IMR-90 (cell line): ENCODE data around the gene DHX34. TPM values are rescaled to one million over a fixed set of nuclear protein-coding genes. Genes with fewer than 3 reads are reported as not detected.

Experiments used
- ATAC-seq: fragments of 200-7000 bp; cut with Tn5 transposase; 2 replicates; pipeline ENCODE4 v1.9.1; 2020; ENCODE audit warnings: low read depth, mild to moderate bottlenecking, moderate library complexity
- BruUV-seq: library from RNA; stranded (reverse); fragments of 400-500 nt; replicated peaks from 2 replicates; lab custom pipeline; 2021; lab: Mats Ljungman, UMichigan
- CTCF ChIA-PET: fragments of 300-600 bp; formaldehyde crosslinking; extraction: SDS; loops from one replicate; lab custom pipeline; 2021; ENCODE audit warnings: antibody characterized with exemption; lab: Yijun Ruan, JAX
- POLR2A ChIA-PET: fragments of 300-600 bp; sonication (Branson Sonifier 250); formaldehyde crosslinking; loops from one replicate; lab custom pipeline; 2022; ENCODE audit warnings: antibody characterized with exemption; ENCODE audit not compliant: unreplicated experiment; lab: Charles Lee
- DNase-seq: peaks from one replicate; pipeline ENCODE4 v3.0.0; 2013
- H2AFZ ChIP-seq: replicated peaks from 2 replicates; pipeline ENCODE3; 2013; ENCODE audit warnings: low read length, mild to moderate bottlenecking; ENCODE audit not compliant: poor library complexity
- H2AK5ac ChIP-seq: 2 replicates; pipeline ENCODE4 v1.6.1; 2013; ENCODE audit warnings: low read depth, low read length, inconsistent platforms
- H2AK9ac ChIP-seq: replicated peaks from 2 replicates; pipeline ENCODE3; 2013; ENCODE audit warnings: mild to moderate bottlenecking, low read depth, low read length, moderate library complexity; ENCODE audit not compliant: poor library complexity
- H2BK120ac ChIP-seq: 2 replicates; pipeline ENCODE4 v1.6.1; 2013; ENCODE audit warnings: low read depth, low read length, inconsistent platforms
- H2BK15ac ChIP-seq: 3 replicates; pipeline ENCODE4 v1.6.1; 2013; ENCODE audit warnings: low read depth, low read length, inconsistent platforms
- H2BK20ac ChIP-seq: 2 replicates; pipeline ENCODE4 v1.6.1; 2013; ENCODE audit warnings: low read depth, mild to moderate bottlenecking, inconsistent platforms, low read length, moderate library complexity
- H2BK5ac ChIP-seq: 2 replicates; pipeline ENCODE4 v1.6.1; 2013; ENCODE audit warnings: mild to moderate bottlenecking, low read depth, low read length, inconsistent platforms; ENCODE audit not compliant: poor library complexity, severe bottlenecking
- H3K14ac ChIP-seq: replicated peaks from 2 replicates; pipeline ENCODE4 v1.6.1; 2013; ENCODE audit warnings: low read depth, low read length, inconsistent platforms
- H3K18ac ChIP-seq: 2 replicates; pipeline ENCODE4 v1.6.1; 2013; ENCODE audit warnings: low read depth, low read length, control low read depth
- H3K23ac ChIP-seq: 2 replicates; pipeline ENCODE4 v1.6.1; 2013; ENCODE audit warnings: low read depth, low read length, inconsistent platforms
- H3K27ac ChIP-seq: 2 replicates; pipeline ENCODE4 v1.5.1; 2013; ENCODE audit warnings: mild to moderate bottlenecking, control low read depth, low read length; ENCODE audit not compliant: insufficient read depth
- H3K27me3 ChIP-seq: 2 replicates; pipeline ENCODE4 v1.6.1; 2013; ENCODE audit warnings: low read length; ENCODE audit not compliant: control insufficient read depth, insufficient read depth
- H3K36me3 ChIP-seq: 2 replicates; pipeline ENCODE4 v1.6.1; 2013; ENCODE audit warnings: low read length, mixed read lengths; ENCODE audit not compliant: control insufficient read depth, insufficient read depth
- H3K4ac ChIP-seq: 2 replicates; pipeline ENCODE4 v1.6.1; 2013; ENCODE audit warnings: low read depth, low read length, inconsistent platforms
- H3K4me1 ChIP-seq: 2 replicates; pipeline ENCODE4 v1.6.1; 2013; ENCODE audit warnings: low read length, mixed read lengths; ENCODE audit not compliant: control insufficient read depth, insufficient read depth
- H3K4me2 ChIP-seq: 2 replicates; pipeline ENCODE4 v1.6.1; 2013; ENCODE audit warnings: low read depth, mild to moderate bottlenecking, control low read depth, low read length, moderate library complexity
- H3K4me3 ChIP-seq: 2 replicates; pipeline ENCODE4 v1.5.1; 2013; ENCODE audit warnings: low read depth, mild to moderate bottlenecking, control low read depth, low read length, moderate library complexity; ENCODE audit not compliant: insufficient read depth
- H3K56ac ChIP-seq: 2 replicates; pipeline ENCODE4 v1.6.1; 2013; ENCODE audit warnings: low read length, inconsistent platforms; ENCODE audit not compliant: insufficient read depth; ENCODE audit errors: extremely low read depth
- H3K79me1 ChIP-seq, 2 experiments: 2 replicates each; pipeline ENCODE4 v1.6.1; 2013; ENCODE audit warnings: low read length in 2 of 2, inconsistent platforms in 1 of 2, low read depth in 1 of 2
- H3K9ac ChIP-seq: 2 replicates; pipeline ENCODE4 v1.6.1; 2013; ENCODE audit warnings: low read depth, low read length, control low read depth
- H3K9me1 ChIP-seq: 2 replicates; pipeline ENCODE4 v1.6.1; 2013; ENCODE audit warnings: low read length, inconsistent platforms; ENCODE audit not compliant: insufficient read depth
- H3K9me3 ChIP-seq: 2 replicates; pipeline ENCODE4 v1.6.1; 2013; ENCODE audit warnings: low read length; ENCODE audit not compliant: control insufficient read depth, insufficient read depth
- H4K20me1 ChIP-seq: 2 replicates; pipeline ENCODE4 v1.6.1; 2013; ENCODE audit warnings: low read length, inconsistent platforms; ENCODE audit not compliant: insufficient read depth
- H4K5ac ChIP-seq: 2 replicates; pipeline ENCODE4 v1.6.1; 2013; ENCODE audit warnings: mild to moderate bottlenecking, low read depth, low read length, control low read depth
- H4K8ac ChIP-seq, 2 experiments: 2 replicates each; pipeline ENCODE4 v1.6.1; 2013; ENCODE audit warnings: low read depth in 2 of 2, low read length in 2 of 2, control low read depth in 1 of 2, inconsistent platforms in 1 of 2
- H4K91ac ChIP-seq: 2 replicates; pipeline ENCODE4 v1.6.1; 2013; ENCODE audit warnings: low read depth, low read length, inconsistent platforms; ENCODE audit not compliant: insufficient read depth
- CEBPB ChIP-seq: IDR thresholded peaks from 2 replicates; pipeline ENCODE4 v1.6.1; 2012; ENCODE audit warnings: low read depth, low read length, improper control_type of control experiment
- CTCF ChIP-seq: conservative IDR thresholded peaks from 2 replicates; pipeline ENCODE4 v1.5.1; 2012; ENCODE audit warnings: mild to moderate bottlenecking, low read depth, low read length, improper control_type of control experiment
- ELK1 ChIP-seq: fragments of 150-350 bp; IDR thresholded peaks from 2 replicates; pipeline ENCODE4 v1.6.1; 2016; ENCODE audit warnings: low read depth, mild to moderate bottlenecking, low read length, moderate library complexity, borderline replicate concordance
- FOS ChIP-seq: fragments of 150-350 bp; IDR thresholded peaks from 2 replicates; pipeline ENCODE4 v1.6.1; 2016; ENCODE audit warnings: low read depth, low read length
- MAFK ChIP-seq: IDR thresholded peaks from 2 replicates; pipeline ENCODE4 v1.6.1; 2012; ENCODE audit warnings: low read depth, low read length, improper control_type of control experiment
- POLR2A ChIP-seq: IDR thresholded peaks from 2 replicates; pipeline ENCODE4 v1.6.1; 2012; ENCODE audit warnings: mild to moderate bottlenecking, low read depth, low read length
- WGBS, 2 experiments: methylation state at CpG; one replicate each; pipeline versions ENCODE4 v1.1.5 to v1.1.7; 2013; ENCODE audit warnings: missing lambda C conversion rate in 2 of 2; ENCODE audit not compliant: insufficient read length in 1 of 2; ENCODE audit errors: extremely low coverage in 2 of 2; 5-methylcytosine and 5-hydroxymethylcytosine counted together
- dilution Hi-C: fragments of 300-500 bp; cut with HindIII; formaldehyde crosslinking; loops from one replicate; pipeline ENCODE4 v1.14.3; 2018; ENCODE audit warnings: low sequenced_read_pairs; ENCODE audit not compliant: unreplicated experiment
- in situ Hi-C: fragments of 300-500 bp; cut with MboI; formaldehyde crosslinking; loops from 3 replicates; pipeline ENCODE4 v1.14.3; 2019; ENCODE audit warnings: low sequenced_read_pairs, inconsistent platforms, mixed read lengths
- intact Hi-C: fragments of 100-400 bp; cut with micrococcal nuclease; formaldehyde crosslinking; loops from 2 replicates; pipeline ENCODE4 v1.10.0; 2022
- polyA plus RNA-seq, 3 experiments: library from polyadenylated mRNA; depleted of rRNA; stranded (reverse); fragments of >200 nt; gene quantifications; 2 replicates each; pipeline ENCODE4 v1.2.3, GENCODE V29; 2012; ENCODE audit warnings: low replicate concordance in 1 of 3
- total RNA-seq: library from RNA; depleted of rRNA; stranded (reverse); fragments of >200 nt; gene quantifications from 2 replicates; pipeline ENCODE4 v1.2.3, GENCODE V29; 2012

The DHX34 gene
- total and polyA plus RNA-seq, 2 of the 4 experiments (the other 2 are of a cell fraction), result 4.5 to 13.7 TPM

GRCh38 chr19:47377208-47377701 lies 28.1 kb downstream of the DHX34 start:
- H3K9me3 ChIP-seq, result no peaks in the 10 kb centered on the region
- no peak overlapping the region for H2BK5ac ChIP-seq
- peaks cover 10% of the 10 kb centered on the region; the same call in 1 of the 2 replicates for H4K20me1 ChIP-seq
- H3K56ac ChIP-seq, result no peak overlapping the region
- no peak overlapping the region for H2AK5ac ChIP-seq
- no peak for TF ChIP-seq POLR2A
- TF ChIP-seq CEBPB, result no peak
- TF ChIP-seq ELK1, result no peak
- TF ChIP-seq CTCF, result no peak
- TF ChIP-seq FOS, result no peak
- TF ChIP-seq MAFK, result no peak
- H3K4me3 ChIP-seq, result no peak overlapping the region
- no peak overlapping the region for H3K23ac ChIP-seq
- ATAC-seq (no peak), DNase-seq (no peak)
- no peak overlapping the region for H3K14ac ChIP-seq
- no TSS peak for BruUV-seq
- no peaks in the 10 kb centered on the region for H3K27me3 ChIP-seq
- H3K27ac ChIP-seq, result no peak overlapping the region
- no peak overlapping the region for H2BK15ac ChIP-seq
- H2AK9ac ChIP-seq, result no peak overlapping the region
- 91% methylated on average over 13 of the region's 16 CpGs; no CpG with 5 or more reads in 1 of the 2 experiments for WGBS, 2 experiments
- no peak overlapping the region for H3K4me2 ChIP-seq
- POLR2A ChIA-PET, result no interaction called here
- peaks cover 1 to 5% of the 10 kb centered on the region in 2 experiments; a peak in 1 of 4 replicates for H3K79me1 ChIP-seq
- H2BK120ac ChIP-seq, result no peak overlapping the region
- no peak overlapping the region for H2AFZ ChIP-seq
- no peak overlapping the region for H2BK20ac ChIP-seq
- no peak overlapping the region for H3K4ac ChIP-seq
- intact Hi-C loops, result no loop called here
- in situ Hi-C loops, result no loop called here
- H4K91ac ChIP-seq, result no peak overlapping the region
- H4K5ac ChIP-seq, result no peak overlapping the region
- H3K9me1 ChIP-seq, result 0 out of 2 replicates have a peak, but pooled peaks cover 1% of the 10 kb centered on the region
- CTCF ChIA-PET, result no interaction called here
- H4K8ac ChIP-seq, result no peak overlapping the region
- H3K9ac ChIP-seq, result no peak overlapping the region
- no peaks in the 10 kb centered on the region for H3K4me1 ChIP-seq
- H3K18ac ChIP-seq, result no peak overlapping the region
- peaks cover 82% of the 10 kb centered on the region for H3K36me3 ChIP-seq
- dilution Hi-C loops, result no loop called here
